Mesendoderm (in vitro differentiated cells): ENCODE results near the gene GPR27.

Source experiments
- DNase-seq: peaks from one replicate; pipeline ENCODE4 v3.0.0; 2013
- H2AK5ac ChIP-seq: 2 replicates; pipeline ENCODE4 v1.6.1; 2013; ENCODE audit warnings: low read length, inconsistent platforms
- H2BK120ac ChIP-seq: 2 replicates; pipeline ENCODE4 v1.6.1; 2013; ENCODE audit warnings: low read depth, mild to moderate bottlenecking, low read length, moderate library complexity, mixed read lengths
- H2BK15ac ChIP-seq: replicated peaks from 2 replicates; pipeline ENCODE4 v1.6.1; 2013; ENCODE audit warnings: low read depth, mild to moderate bottlenecking, moderate library complexity
- H2BK5ac ChIP-seq: 2 replicates; pipeline ENCODE4 v1.6.1; 2013; ENCODE audit warnings: low read length, inconsistent platforms
- H3K18ac ChIP-seq: 2 replicates; pipeline ENCODE4 v1.6.1; 2013; ENCODE audit warnings: mild to moderate bottlenecking, low read length, mixed read lengths
- H3K23ac ChIP-seq: one replicate; pipeline ENCODE4 v1.6.1; 2013; ENCODE audit warnings: low read length
- H3K27ac ChIP-seq: 2 replicates; pipeline ENCODE4 v1.5.1; 2013; ENCODE audit warnings: low read depth, mild to moderate bottlenecking, inconsistent platforms, low read length, moderate library complexity
- H3K27me3 ChIP-seq: 2 replicates; pipeline ENCODE4 v1.6.1; 2013; ENCODE audit warnings: low read length, control low read depth, mild to moderate bottlenecking, inconsistent platforms; ENCODE audit not compliant: insufficient read depth, poor library complexity
- H3K36me3 ChIP-seq: 2 replicates; pipeline ENCODE4 v1.6.1; 2013; ENCODE audit warnings: low read length, inconsistent platforms; ENCODE audit not compliant: control insufficient read depth, insufficient read depth
- H3K4ac ChIP-seq: one replicate; pipeline ENCODE4 v1.6.1; 2013; ENCODE audit warnings: low read depth, mild to moderate bottlenecking, low read length, moderate library complexity
- H3K4me1 ChIP-seq: 2 replicates; pipeline ENCODE4 v1.6.1; 2013; ENCODE audit warnings: low read depth, low read length, inconsistent platforms; ENCODE audit not compliant: control insufficient read depth
- H3K4me2 ChIP-seq: 2 replicates; pipeline ENCODE4 v1.6.1; 2013; ENCODE audit warnings: low read length
- H3K4me3 ChIP-seq: 2 replicates; pipeline ENCODE4 v1.5.1; 2013; ENCODE audit warnings: mild to moderate bottlenecking, low read length
- H3K56ac ChIP-seq: one replicate; pipeline ENCODE4 v1.6.1; 2013; ENCODE audit warnings: low read length
- H3K79me1 ChIP-seq: 2 replicates; pipeline ENCODE4 v1.6.1; 2013; ENCODE audit warnings: low read length, inconsistent platforms
- H3K79me2 ChIP-seq: 2 replicates; pipeline ENCODE4 v1.6.1; 2013; ENCODE audit warnings: mild to moderate bottlenecking, low read length; ENCODE audit not compliant: control insufficient read depth, insufficient read depth
- H3K9ac ChIP-seq: 2 replicates; pipeline ENCODE4 v1.6.1; 2013; ENCODE audit warnings: low read length, inconsistent platforms
- H4K5ac ChIP-seq: one replicate; pipeline ENCODE4 v1.6.1; 2013; ENCODE audit warnings: low read length
- H4K8ac ChIP-seq: one replicate; pipeline ENCODE4 v1.6.1; 2013; ENCODE audit warnings: low read depth, mild to moderate bottlenecking, control low read depth, low read length, moderate library complexity
- WGBS: extraction: QIAGEN DNeasy Blood & Tissue Kit; methylation state at CpG from one replicate; pipeline ENCODE4 v1.1.7; 2013; ENCODE audit warnings: low lambda C conversion rate, missing lambda C conversion rate; ENCODE audit not compliant: insufficient coverage; ENCODE audit errors: extremely low coverage; 5-methylcytosine and 5-hydroxymethylcytosine counted together

Gene GPR27

GRCh38 chr3:71801986-71802385 is 48.3 kb downstream of the GPR27 start:
- H3K36me3 ChIP-seq, result no peaks in the 10 kb centered on the region
- no peak overlapping the region for H2BK5ac ChIP-seq
- no peak overlapping the region for H3K23ac ChIP-seq
- H3K4me1 ChIP-seq, result no peaks in the 10 kb centered on the region
- H4K8ac ChIP-seq, result no peak overlapping the region
- H2BK15ac ChIP-seq, result no peak overlapping the region
- no peak overlapping the region for H2AK5ac ChIP-seq
- no peaks in the 10 kb centered on the region for H3K79me1 ChIP-seq
- no peak for DNase-seq
- no peak overlapping the region for H4K5ac ChIP-seq
- H3K27me3 ChIP-seq, result no peaks in the 10 kb centered on the region
- no peak overlapping the region for H3K9ac ChIP-seq
- no peak overlapping the region for H3K4me3 ChIP-seq
- H3K18ac ChIP-seq, result no peak overlapping the region
- H3K79me2 ChIP-seq, result no peaks in the 10 kb centered on the region
- no peak overlapping the region for H3K27ac ChIP-seq
- 100% methylated on average over 1 of the region's 2 CpGs for WGBS
- no peak overlapping the region for H3K4ac ChIP-seq
- H2BK120ac ChIP-seq, result no peak overlapping the region
- H3K4me2 ChIP-seq, result no peak overlapping the region
- no peak overlapping the region for H3K56ac ChIP-seq

- no CpG with 5 or more reads among the region's 3 CpGs for WGBS
- peak; percentile 41 for DNase-seq
- no peak overlapping the region for H4K8ac ChIP-seq
- H3K23ac ChIP-seq, result no peak overlapping the region
- no peaks in the 10 kb centered on the region for H3K27me3 ChIP-seq
- H2BK5ac ChIP-seq, result no peak overlapping the region
- no peak overlapping the region for H3K4me2 ChIP-seq
- H3K4me3 ChIP-seq, result no peak overlapping the region
- no peaks in the 10 kb centered on the region for H3K79me1 ChIP-seq
- H3K9ac ChIP-seq, result no peak overlapping the region
- no peak overlapping the region for H4K5ac ChIP-seq
- H3K4me1 ChIP-seq, result no peaks in the 10 kb centered on the region
- H3K36me3 ChIP-seq, result no peaks in the 10 kb centered on the region
- no peak overlapping the region for H2BK15ac ChIP-seq
- H3K27ac ChIP-seq, result no peak overlapping the region
- H3K56ac ChIP-seq, result no peak overlapping the region
- no peak overlapping the region for H2AK5ac ChIP-seq
- H3K4ac ChIP-seq, result no peak overlapping the region
- H3K18ac ChIP-seq, result no peak overlapping the region
- no peak overlapping the region for H2BK120ac ChIP-seq
- H3K79me2 ChIP-seq, result no peaks in the 10 kb centered on the region
These were observed 49.6 kb downstream of the GPR27 start for GRCh38 chr3:71803248-71803647.

- Histone ChIP-seq H3K4me1 (no peaks in the 10 kb centered on the region), H3K79me1 (no peaks in the 10 kb centered on the region), H3K18ac (no peak overlapping the region), H3K56ac (no peak overlapping the region), H3K9ac (no peak overlapping the region), H3K27ac (no peak overlapping the region), H2BK120ac (no peak overlapping the region), H4K8ac (no peak overlapping the region), H3K4me3 (no peak overlapping the region), H3K36me3 (no peaks in the 10 kb centered on the region), H3K4ac (no peak overlapping the region), H2AK5ac (no peak overlapping the region), H4K5ac (no peak overlapping the region), H3K4me2 (no peak overlapping the region), H3K79me2 (no peaks in the 10 kb centered on the region), H3K27me3 (no peaks in the 10 kb centered on the region), H2BK15ac (no peak overlapping the region), H3K23ac (no peak overlapping the region), H2BK5ac (no peak overlapping the region)
- no CpG with 5 or more reads among the region's 3 CpGs for whole genome bisulfite sequencing
- DNase-seq, result no peak
These were observed 51.5 kb downstream of the GPR27 start for GRCh38 chr3:71805199-71805598.

GRCh38 chr3:71805691-71806090 is 52.0 kb downstream of the GPR27 start:
- no peak overlapping the region for H2AK5ac ChIP-seq
- H3K79me2 ChIP-seq, result no peaks in the 10 kb centered on the region

More at GRCh38 chr3:71805691-71806090, 52.0 kb downstream of the GPR27 start:
- Histone ChIP-seq H3K23ac (no peak overlapping the region), H3K27me3 (no peaks in the 10 kb centered on the region), H3K9ac (no peak overlapping the region), H3K27ac (no peak overlapping the region), H4K5ac (no peak overlapping the region), H2BK5ac (no peak overlapping the region), H3K4me3 (no peak overlapping the region), H4K8ac (no peak overlapping the region), H2BK15ac (no peak overlapping the region), H3K4me2 (no peak overlapping the region), H3K79me1 (no peaks in the 10 kb centered on the region), H3K56ac (no peak overlapping the region), H3K4ac (no peak overlapping the region), H2BK120ac (no peak overlapping the region), H3K36me3 (no peaks in the 10 kb centered on the region), H3K4me1 (no peaks in the 10 kb centered on the region), H3K18ac (no peak overlapping the region)
- DNase-seq, result no peak
- no CpG with 5 or more reads among the region's 2 CpGs for WGBS
